NCI-H1092 treated with DMSO at 0.1 percent for 48 hours (cell line): ENCODE results near the gene TGM3.
A peak's percentile ranks its signal among the peaks of the same experiment; 100 is the strongest.

Source experiments
- DNase-seq: peaks from one replicate; lab custom pipeline; 2025; lab: John Stamatoyannopoulos, UW

Gene TGM3

GRCh38 chr20:2295886-2296515, at the start of gene TGM3:
Gene TGM3, plus strand, starts transcription at chr20:2296001. Its CDS starts 63 bp downstream, at chr20:2296064.
- DNase-seq: no peak

- peak; percentile 30 for DNase-seq
Measured at GRCh38 chr20:2246069-2246491, 49.7 kb upstream of the TGM3 start.

- DNase-seq: no peak
Measured at GRCh38 chr20:2248837-2249236, 47.0 kb upstream of the TGM3 start.

- no peak for DNase-seq
Measured at GRCh38 chr20:2249935-2250334, 45.9 kb upstream of the TGM3 start.

GRCh38 chr20:2252419-2252997, 43.3 kb upstream of the TGM3 start:
- no peak for DNase-seq

GRCh38 chr20:2253256-2253655, 42.5 kb upstream of the TGM3 start:
- DNase-seq: no peak

- no peak for DNase-seq
Measured at GRCh38 chr20:2254333-2254732, 41.5 kb upstream of the TGM3 start.

GRCh38 chr20:2255926-2256531, 39.8 kb upstream of the TGM3 start:
- no peak for DNase-seq

- DNase-seq: no peak
Measured at GRCh38 chr20:2259731-2260130, 36.1 kb upstream of the TGM3 start.

GRCh38 chr20:2260250-2260649, 35.6 kb upstream of the TGM3 start:
- DNase-seq: no peak

- DNase-seq: no peak
Measured at GRCh38 chr20:2261046-2261485, 34.7 kb upstream of the TGM3 start.

- no peak for DNase-seq
Measured at GRCh38 chr20:2261629-2262028, 34.2 kb upstream of the TGM3 start.

GRCh38 chr20:2264118-2264517, 31.7 kb upstream of the TGM3 start:
- DNase-seq: no peak

- peak; percentile 10 for DNase-seq
Measured at GRCh38 chr20:2264621-2265374, 31.0 kb upstream of the TGM3 start.

- DNase-seq: no peak
Measured at GRCh38 chr20:2273634-2274302, 22.0 kb upstream of the TGM3 start.

GRCh38 chr20:2276015-2276414, 19.8 kb upstream of the TGM3 start:
- no peak for DNase-seq

GRCh38 chr20:2279253-2279779, 16.5 kb upstream of the TGM3 start:
- no peak for DNase-seq

- DNase-seq: no peak
Measured at GRCh38 chr20:2280082-2280481, 15.7 kb upstream of the TGM3 start.

- no peak for DNase-seq
Measured at GRCh38 chr20:2281563-2281962, 14.2 kb upstream of the TGM3 start.

GRCh38 chr20:2282181-2282580, 13.6 kb upstream of the TGM3 start:
- DNase-seq: no peak

GRCh38 chr20:2283706-2284423, 11.9 kb upstream of the TGM3 start:
- DNase-seq: no peak
